ENCODE data around the gene XNDC1N.

GRCh38 chr11:71895961-71896360 is 32.4 kb downstream of the XNDC1N start:
- no peak for TF ChIP-seq CTCF (IDR thresholded peaks at IDR 0.05 in 4 of 5, conservative IDR thresholded peaks at IDR 0.05 in 1 of 5)
- TF ChIP-seq POLR2A (IDR thresholded peaks at IDR 0.05), result no peak

All from gastrocnemius medialis (tissue), 4 donors.